NCI-H2107 treated with DMSO at 0.1 percent for 48 hours (cell line): ENCODE results near the gene RNF151.
A peak's percentile ranks its signal among the peaks of the same experiment; 100 is the strongest.
"Not testable (repeated sequence)": the region's sequence is repeated elsewhere in the genome, so short reads cannot be mapped to it uniquely, and the experiment has no call there.

Experiments used
- DNase-seq: peaks from one replicate; lab custom pipeline; 2025; ENCODE audit not compliant: unreplicated experiment; lab: John Stamatoyannopoulos, UW

RNF151 gene

DNA sequence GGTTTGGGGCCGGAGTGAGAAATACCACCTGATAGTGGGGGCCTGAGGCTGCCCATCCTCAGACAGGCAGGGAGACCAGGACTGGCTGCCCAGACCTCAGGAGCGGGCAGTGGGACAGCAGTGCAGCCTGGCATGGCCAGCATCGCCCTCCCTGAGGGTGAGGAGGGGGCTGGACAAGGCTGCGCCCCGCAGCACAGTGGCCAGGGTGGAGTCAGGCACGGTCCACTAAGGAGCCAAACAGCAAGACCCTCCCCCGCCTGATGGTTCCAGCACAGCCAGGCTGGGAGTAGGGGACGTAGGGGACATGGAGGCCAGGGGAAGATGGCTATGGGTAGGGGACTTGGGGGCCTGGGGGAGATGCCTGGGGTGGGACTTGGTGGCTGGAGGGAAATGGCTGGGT lies 39.7 kb downstream of the RNF151 start:
- DNase-seq: no peak

- DNase-seq: no peak
These were observed 40.6 kb downstream of the RNF151 start for GRCh38 chr16:2007081-2007836.

DNA sequence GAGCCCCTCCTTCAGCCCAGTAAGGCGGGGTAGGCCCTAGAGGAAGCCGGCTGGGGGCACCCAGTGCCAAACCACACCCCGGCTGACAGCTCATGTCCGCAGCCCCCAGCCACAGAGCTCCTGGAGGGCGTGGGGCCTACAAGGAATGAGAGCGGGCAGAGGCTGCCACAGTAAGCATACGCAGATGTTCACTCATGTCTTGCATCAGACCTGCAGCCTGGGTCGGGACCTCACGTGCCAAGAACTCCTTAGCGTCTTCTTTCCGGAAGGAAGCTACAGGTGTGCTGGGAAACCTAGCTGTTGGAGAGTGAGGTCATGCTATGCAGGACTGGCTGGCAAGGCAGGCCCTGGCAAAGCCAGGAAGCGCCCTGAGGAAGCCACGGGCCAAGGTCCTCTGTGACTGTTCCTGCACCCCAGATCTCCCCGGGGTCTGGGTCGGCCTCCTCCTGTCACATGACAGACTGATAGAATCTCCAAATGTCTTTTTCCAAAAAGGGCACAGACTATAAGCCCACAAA lies 41.4 kb downstream of the RNF151 start:
- no peak for DNase-seq

GRCh38 chr16:2008631-2009163 lies 42.0 kb downstream of the RNF151 start:
- DNase-seq: no peak

DNA sequence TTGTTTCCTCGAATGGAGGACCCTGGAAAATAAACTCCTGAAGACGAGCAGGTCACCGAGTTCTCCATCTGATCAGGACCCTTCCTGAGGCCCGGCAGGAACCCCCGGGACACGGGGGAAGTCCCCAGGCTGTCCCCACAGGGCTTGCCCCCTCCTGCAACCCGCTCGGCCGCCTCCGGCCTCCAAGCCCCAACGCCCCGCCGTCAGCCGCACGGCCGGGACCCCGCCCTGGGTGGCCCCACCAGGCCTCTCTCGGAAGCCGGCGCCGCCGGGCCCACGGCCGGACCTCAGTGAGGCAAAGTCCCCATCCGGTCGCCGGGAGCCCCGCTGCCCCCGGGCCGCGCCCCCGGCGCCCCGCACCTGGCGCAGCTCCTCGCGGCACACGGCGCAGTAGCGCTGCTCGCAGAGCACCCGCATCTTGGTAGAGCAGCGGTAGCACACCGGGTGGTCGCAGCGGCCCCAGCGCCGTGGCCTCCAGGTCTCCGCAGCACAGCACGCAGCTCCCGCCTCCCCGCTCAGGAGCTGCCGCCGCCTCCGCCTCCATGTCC lies 42.6 kb downstream of the RNF151 start:
- DNase-seq: no peak

DNA sequence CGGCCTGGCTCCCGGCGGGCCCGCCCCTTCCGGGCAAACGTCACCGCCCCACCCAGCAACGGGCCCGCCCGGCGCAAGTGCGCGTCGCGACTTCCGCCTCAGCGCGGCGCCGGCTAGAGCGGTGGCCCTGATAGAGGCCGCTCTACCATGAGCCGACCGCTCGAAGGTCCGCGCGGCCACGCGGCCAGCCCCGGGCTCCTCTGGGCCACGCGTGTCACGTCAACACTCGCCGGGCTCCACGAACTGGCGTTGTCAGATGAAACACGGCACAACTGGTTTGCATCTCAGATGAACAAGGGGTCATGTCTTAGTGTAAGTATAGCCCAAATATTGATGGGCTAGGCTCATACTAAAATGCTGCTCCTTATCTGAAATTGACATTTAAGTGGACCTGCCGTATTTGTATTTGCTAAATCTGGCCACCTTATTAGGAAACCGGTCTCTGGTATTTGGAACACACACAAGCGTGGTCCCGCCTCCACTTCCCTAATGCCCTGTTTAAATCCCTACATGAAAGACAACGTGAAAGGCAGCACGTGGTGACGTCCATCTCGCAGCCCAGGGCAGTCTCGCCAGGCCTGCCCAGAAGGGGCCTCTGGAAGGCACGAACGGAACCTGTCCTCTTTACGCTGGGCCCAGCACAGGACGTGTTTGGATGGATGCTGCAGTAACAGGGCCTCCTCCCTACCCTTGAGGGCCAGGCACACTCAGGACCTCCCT lies 43.3 kb downstream of the RNF151 start, which contains the start of gene ZNF598:
Gene ZNF598 (minus strand): TSS at position 31 of the 720 bp plus-strand sequence.
- peak; percentile 35 for DNase-seq

GRCh38 chr16:2011726-2012125 lies 45.1 kb downstream of the RNF151 start:
- DNase-seq: not testable (repeated sequence)

DNA sequence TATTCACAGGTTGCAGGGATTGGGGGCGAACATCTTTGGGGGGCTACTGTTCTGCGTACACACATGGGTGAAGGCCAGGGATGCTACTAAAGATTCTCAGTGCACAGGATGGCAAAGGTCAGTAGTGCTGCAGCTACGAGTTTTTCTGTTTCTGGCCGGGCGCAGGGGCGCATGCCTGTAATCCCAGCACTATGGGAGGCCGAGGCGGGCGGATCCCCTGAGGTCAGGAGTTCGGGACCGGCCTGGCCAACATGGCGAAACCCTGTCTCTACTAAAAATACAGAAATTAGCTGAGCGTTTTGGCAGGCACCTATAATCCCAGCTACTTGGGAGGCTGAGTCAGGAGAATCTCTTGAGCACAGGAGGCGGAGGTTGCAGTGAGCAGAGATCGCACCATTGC lies 46.9 kb downstream of the RNF151 start:
- no peak for DNase-seq

DNA sequence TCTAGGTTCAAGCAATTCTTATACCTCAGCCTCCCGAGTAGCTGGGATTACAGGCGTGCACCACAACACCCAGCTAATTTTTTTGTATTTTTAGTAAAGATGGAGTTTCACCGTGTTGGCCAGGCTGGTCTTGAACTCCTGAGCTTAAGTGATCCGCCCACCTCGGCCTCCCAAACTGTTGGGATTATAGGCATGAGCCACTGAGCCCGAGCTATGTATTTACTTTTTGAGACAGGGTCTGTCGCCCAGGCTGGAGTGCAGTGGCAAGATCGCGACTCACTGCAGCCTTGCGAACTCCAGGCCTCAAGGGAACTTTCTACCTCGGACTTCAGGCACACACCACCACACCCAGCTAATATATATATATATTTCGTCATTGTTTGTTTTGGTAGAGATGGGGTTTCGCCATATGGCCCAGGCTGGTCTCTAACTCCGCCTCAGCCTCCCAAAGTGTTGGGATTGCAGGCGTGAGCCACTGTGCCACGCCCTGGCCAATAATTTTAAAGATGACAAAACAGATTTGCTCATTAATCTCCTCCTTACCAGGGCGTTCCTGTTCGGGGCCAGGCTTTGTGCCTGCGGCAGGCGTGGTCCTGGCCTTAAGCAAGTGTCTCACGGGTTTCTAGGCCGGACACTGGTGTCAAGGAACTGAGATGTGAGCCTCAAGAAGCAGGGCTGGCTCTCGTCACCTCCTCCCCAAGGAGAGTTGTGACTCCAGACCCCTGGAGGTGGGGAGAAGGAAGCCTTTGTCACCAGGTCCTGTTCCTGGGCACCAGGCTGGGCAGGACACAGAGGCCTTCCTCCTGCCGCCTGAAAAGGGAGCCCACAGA lies 48.7 kb downstream of the RNF151 start:
- DNase-seq: no peak

GRCh38 chr16:2015947-2016208 lies 49.2 kb downstream of the RNF151 start:
- no peak for DNase-seq

GRCh38 chr16:2016407-2016922 lies 49.8 kb downstream of the RNF151 start:
- no peak for DNase-seq
